GM06990 (cell line): Measurements from ENCODE around the gene WDR59.

Experiments used
- DNase-seq: peaks from one replicate; pipeline ENCODE4 v3.0.0-alpha.2; 2011; ENCODE audit not compliant: insufficient read length; ENCODE audit errors: extremely low read depth
- H3K27me3 ChIP-seq: replicated peaks from 2 replicates; pipeline ENCODE4 v1.6.0; 2011; ENCODE audit warnings: low read length; ENCODE audit not compliant: control insufficient read depth, insufficient read depth
- H3K36me3 ChIP-seq: 2 replicates; pipeline ENCODE4 v1.5.1; 2011; ENCODE audit warnings: low read length; ENCODE audit not compliant: control insufficient read depth, insufficient read depth
- H3K4me3 ChIP-seq: replicated peaks from 2 replicates; pipeline ENCODE4 v1.5.1; 2011; ENCODE audit warnings: low read depth, mild to moderate bottlenecking, control low read depth, low read length
- CTCF ChIP-seq: IDR thresholded peaks from 2 replicates; pipeline ENCODE4 v1.5.1; 2011; ENCODE audit warnings: low read length, control low read depth, mild to moderate bottlenecking, inconsistent platforms; ENCODE audit not compliant: insufficient read depth, poor library complexity, severe bottlenecking

The WDR59 gene

GRCh38 chr16:74865922-74866598, 118.9 kb downstream of the WDR59 start:
- no peaks in the 10 kb centered on the region for H3K27me3 ChIP-seq
- H3K4me3 ChIP-seq: no peak overlapping the region
- no peak for DNase-seq
- no peaks in the 10 kb centered on the region for H3K36me3 ChIP-seq
- TF ChIP-seq CTCF: no peak

GRCh38 chr16:74862743-74863244, 122.1 kb downstream of the WDR59 start:
- TF ChIP-seq CTCF: peak; percentile 67
- Histone ChIP-seq H3K4me3 (no peak overlapping the region), H3K27me3 (no peaks in the 10 kb centered on the region), H3K36me3 (no peaks in the 10 kb centered on the region)
- no peak for DNase-seq

GRCh38 chr16:74852500-74852875, 132.4 kb downstream of the WDR59 start:
- H3K36me3 ChIP-seq: no peaks in the 10 kb centered on the region
- DNase-seq: no peak
- H3K27me3 ChIP-seq: no peaks in the 10 kb centered on the region
- H3K4me3 ChIP-seq: no peak overlapping the region
- TF ChIP-seq CTCF: no peak

- no peak for DNase-seq
- Histone ChIP-seq H3K4me3 (no peak overlapping the region), H3K27me3 (no peaks in the 10 kb centered on the region), H3K36me3 (no peaks in the 10 kb centered on the region)
- TF ChIP-seq CTCF: no peak
Measured at GRCh38 chr16:74850027-74850426, 134.9 kb downstream of the WDR59 start.

- no peak for TF ChIP-seq CTCF
- Histone ChIP-seq H3K36me3 (no peaks in the 10 kb centered on the region), H3K27me3 (no peaks in the 10 kb centered on the region), H3K4me3 (no peak overlapping the region)
- DNase-seq: no peak
Measured at GRCh38 chr16:74847202-74847601, 137.7 kb downstream of the WDR59 start.

GRCh38 chr16:74846714-74847113, 138.2 kb downstream of the WDR59 start:
- Histone ChIP-seq H3K27me3 (no peaks in the 10 kb centered on the region), H3K4me3 (no peak overlapping the region), H3K36me3 (no peaks in the 10 kb centered on the region)
- no peak for TF ChIP-seq CTCF
- no peak for DNase-seq
